H1 (cell line): ENCODE measurements around the gene GIMAP7. TPM values are rescaled to one million over a fixed set of nuclear protein-coding genes. Genes with fewer than 3 reads are reported as not detected.

Source experiments
- BRCA1 ChIP-seq: IDR thresholded peaks from 2 replicates; pipeline ENCODE4 v1.6.1; 2012; ENCODE audit warnings: low read depth, low read length, improper control_type of control experiment
- CBX8 ChIP-seq: fragments of 300-800, 300-1000 bp; sonication (generic); IDR thresholded peaks from 2 replicates; pipeline ENCODE4 v1.7.1; 2016; ENCODE audit warnings: low read depth, low read length, borderline replicate concordance
- CHD1 ChIP-seq: IDR thresholded peaks from 2 replicates; pipeline ENCODE4 v1.6.1; 2012; ENCODE audit warnings: low read depth, low read length, improper control_type of control experiment
- KDM1A ChIP-seq: fragments of 200-600, 300-600 bp; sonication (generic); IDR thresholded peaks from 2 replicates; pipeline ENCODE4 v1.7.1; 2016; ENCODE audit warnings: mild to moderate bottlenecking, low read length, borderline replicate concordance
- MAX ChIP-seq: IDR thresholded peaks from 2 replicates; pipeline ENCODE4 v1.6.1; 2012; ENCODE audit warnings: inconsistent platforms
- SIX5 ChIP-seq: IDR thresholded peaks from 2 replicates; pipeline ENCODE4 v1.6.1; 2011; ENCODE audit warnings: mild to moderate bottlenecking, low read depth, low read length
- polyA plus RNA-seq, 7 experiments: library from polyadenylated mRNA; depleted of rRNA in 3 of 7; stranded (reverse) in 5 of 7; unstranded in 2 of 7; fragments of >200 nt in 5 of 7; fragments of 200-250 nt in 2 of 7; gene quantifications; 1 replicate in 5 of 7; 2 replicates in 1 of 7; 4 replicates in 1 of 7; pipeline versions ENCODE4 v1.2.1 to v1.2.3, GENCODE V29; 2011 to 2013; ENCODE audit warnings: missing spikeins in 2 of 7, mixed read lengths in 2 of 7
- total RNA-seq: library from RNA; stranded (reverse); fragmentation: NEBNext Ultra II Directional; extraction: Animal tissue kit (Norgen Biotek cat#: 25700); gene quantifications from 2 replicates; pipeline ENCODE4 v1.2.1, GENCODE V29; 2021
- TF ChIP-seq, protein P1 (sequence below): IDR thresholded peaks from 2 replicates; pipeline ENCODE4 v1.6.1; 2011; ENCODE audit warnings: low read length, improper control_type of control experiment

Gene GIMAP7
- total and polyA plus RNA-seq, 2 of the 8 experiments (the other 6 are each of a cell fraction or from before 2014, with no cell fraction given), result not detected

- no peak for TF ChIP-seq MAX
- no peak for TF ChIP-seq CHD1
- TF ChIP-seq SIX5, result no peak
- TF ChIP-seq CBX8, result no peak
- TF ChIP-seq BRCA1, result no peak
- TF ChIP-seq KDM1A, result no peak
- TF ChIP-seq, protein P1, sequence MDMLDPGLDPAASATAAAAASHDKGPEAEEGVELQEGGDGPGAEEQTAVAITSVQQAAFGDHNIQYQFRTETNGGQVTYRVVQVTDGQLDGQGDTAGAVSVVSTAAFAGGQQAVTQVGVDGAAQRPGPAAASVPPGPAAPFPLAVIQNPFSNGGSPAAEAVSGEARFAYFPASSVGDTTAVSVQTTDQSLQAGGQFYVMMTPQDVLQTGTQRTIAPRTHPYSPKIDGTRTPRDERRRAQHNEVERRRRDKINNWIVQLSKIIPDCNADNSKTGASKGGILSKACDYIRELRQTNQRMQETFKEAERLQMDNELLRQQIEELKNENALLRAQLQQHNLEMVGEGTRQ, result no peak
- TF ChIP-seq, all 59 proteins: peak for 0
These were observed 27.0 kb upstream of the GIMAP7 start (continued) for GRCh38 chr7:150487625-150488024.
